HG02870 (cell line): ENCODE data around the gene REXO5.
A peak's percentile ranks its signal among the peaks of the same experiment; 100 is the strongest.
"Not testable (repeated sequence)": the region's sequence is repeated elsewhere in the genome, so short reads cannot be mapped to it uniquely, and the experiment has no call there.

Experiments used
- ATAC-seq: cut with Tn5 transposase; IDR thresholded peaks from one replicate; pipeline ENCODE4 v1.9.1; 2021; ENCODE audit warnings: mild to moderate bottlenecking, moderate library complexity; ENCODE audit not compliant: unreplicated experiment

Gene REXO5

DNA sequence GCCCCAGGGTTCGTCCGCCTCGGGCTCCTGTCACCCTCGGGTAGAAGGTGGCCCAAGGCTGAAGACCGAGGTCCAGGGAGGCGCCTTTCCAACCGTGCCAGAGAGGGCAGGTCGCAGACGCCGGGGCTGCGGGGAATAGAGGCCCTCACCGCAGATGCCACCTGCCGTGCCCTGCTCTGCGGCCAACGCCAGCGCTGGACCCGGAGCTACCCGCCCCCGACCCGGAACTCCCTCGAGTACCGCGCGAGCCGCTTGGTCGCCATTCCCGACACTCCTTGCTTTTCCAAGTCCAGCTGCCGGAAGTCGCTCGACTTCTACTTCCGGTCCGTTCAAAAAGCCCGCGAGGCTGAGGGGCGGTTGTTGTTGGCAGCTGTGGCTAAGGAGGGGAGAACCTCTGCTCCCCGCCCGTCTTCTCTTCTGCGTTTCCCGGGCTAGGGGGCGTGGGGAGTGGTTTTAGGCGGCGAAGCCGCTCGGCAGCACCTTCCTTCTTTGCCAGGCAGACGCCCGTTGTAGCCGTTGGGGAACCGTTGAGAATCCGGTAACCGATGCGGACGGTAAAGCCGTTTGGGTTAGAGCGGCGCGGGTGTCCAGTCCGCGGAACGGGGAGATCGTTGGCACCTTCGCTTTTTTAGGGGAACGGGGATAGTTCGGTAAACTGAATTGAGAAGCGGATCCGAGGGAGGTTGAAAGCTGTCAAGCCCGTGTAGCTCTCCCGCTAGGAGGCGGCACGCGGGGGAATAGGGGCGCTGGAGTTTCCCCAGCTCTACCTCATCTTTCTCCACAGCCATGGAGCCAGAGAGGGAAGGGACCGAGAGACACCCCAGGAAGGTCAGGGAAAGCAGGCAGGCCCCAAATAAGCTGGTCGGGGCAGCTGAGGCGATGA, at the start of gene REXO5, which contains the start of gene ERI2:
TSS of gene REXO5 (plus strand) at position 360 of the 883 bp plus-strand sequence. CDS start at position 787, 427 bp downstream.
TSS of gene ERI2 (minus strand) at position 305 of the 883 bp plus-strand sequence. CDS start at position 263, 42 bp downstream.
- ATAC-seq, result peak; percentile 84

- ATAC-seq, result no peak
Observed at GRCh38 chr16:20760346-20760745, 46.0 kb upstream of the REXO5 start.

DNA sequence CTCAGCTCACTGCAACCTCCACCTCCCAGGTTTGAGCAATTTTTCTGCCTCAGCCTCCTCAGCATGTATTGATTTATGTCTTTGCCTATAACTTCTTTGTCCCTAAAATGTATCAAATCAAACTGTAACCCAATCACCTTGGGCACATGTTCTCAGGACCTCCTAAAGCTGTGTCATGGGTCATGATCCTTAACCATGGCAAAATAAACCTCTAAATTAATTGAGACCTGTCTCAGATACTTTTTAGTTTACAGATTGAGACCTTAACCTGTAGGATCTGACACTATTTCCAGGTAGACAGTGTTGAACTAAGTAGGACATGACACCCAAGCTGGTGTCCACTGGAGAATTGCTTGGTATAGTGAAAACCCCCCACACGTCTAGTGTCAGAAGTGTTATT, 45.2 kb upstream of the REXO5 start:
- no peak for ATAC-seq

- ATAC-seq, result no peak
Observed at GRCh38 chr16:20762404-20763123, 43.8 kb upstream of the REXO5 start.

- peak; percentile 98 for ATAC-seq
Observed at GRCh38 chr16:20763461-20764232, 42.7 kb upstream of the REXO5 start, which contains the start of gene ACSM3. TSS of gene ACSM3 (plus strand) at chr16:20764014. CDS start at chr16:20770035, 6,021 bp downstream.

- not testable (repeated sequence) for ATAC-seq
Observed at GRCh38 chr16:20764448-20764847, 41.9 kb upstream of the REXO5 start.

DNA sequence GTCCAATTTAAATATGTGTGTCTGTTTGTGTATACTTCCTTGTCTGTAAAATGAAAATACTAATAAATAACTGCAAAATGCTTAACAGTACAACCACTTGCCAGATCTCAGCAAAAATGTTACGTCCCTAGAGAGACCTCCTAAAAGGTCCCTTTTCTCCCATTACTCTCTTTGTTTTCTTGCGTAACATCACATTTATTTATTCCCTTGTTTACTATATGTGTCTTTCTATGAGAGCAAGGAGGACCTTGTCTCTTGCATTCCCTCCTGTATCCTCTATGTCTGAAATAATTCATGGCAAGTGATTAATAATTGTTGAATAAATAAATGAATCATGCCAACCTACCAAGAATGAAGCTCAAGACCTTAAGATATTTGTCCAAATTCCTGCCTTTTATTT, 40.6 kb upstream of the REXO5 start:
- no peak for ATAC-seq

- ATAC-seq, result no peak
Observed at GRCh38 chr16:20766294-20766693, 40.0 kb upstream of the REXO5 start.

DNA sequence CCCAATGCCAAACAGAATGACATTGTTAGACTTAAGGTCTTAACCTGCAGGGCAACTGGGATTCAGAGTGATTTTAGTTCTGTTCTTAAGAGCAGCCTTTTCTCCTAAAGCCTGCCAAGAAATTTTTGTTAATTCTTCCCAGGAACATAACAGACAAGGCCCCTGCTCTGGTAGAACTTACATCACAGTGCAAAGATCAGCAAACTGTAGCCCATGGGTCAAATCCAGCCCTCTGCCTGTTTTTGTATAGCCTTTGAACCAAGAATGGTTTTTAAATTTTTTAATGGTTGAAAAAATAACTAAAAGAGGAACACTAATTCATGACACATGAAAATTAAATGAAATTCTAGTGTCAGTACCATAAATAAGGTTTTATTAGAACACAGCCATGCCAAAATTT, 38.8 kb upstream of the REXO5 start:
- ATAC-seq, result no peak

DNA sequence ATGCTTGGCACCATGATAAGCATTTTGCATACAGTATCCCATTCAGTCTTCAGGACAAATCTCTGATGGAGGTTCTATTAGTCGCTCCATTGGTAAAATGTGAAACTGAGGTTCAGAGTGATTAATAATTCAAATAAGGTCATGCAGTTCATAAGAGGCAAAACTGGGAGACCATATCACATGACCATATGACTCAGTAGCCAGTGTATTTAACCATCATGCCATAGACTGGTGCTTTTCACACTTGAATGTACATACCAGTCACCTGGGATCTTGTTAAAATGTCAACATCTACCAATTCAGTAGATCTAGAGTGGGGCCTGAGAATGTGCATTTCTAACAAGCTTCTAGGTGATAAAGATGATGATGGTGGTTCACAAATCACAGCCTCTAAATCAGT, 38.2 kb upstream of the REXO5 start:
- ATAC-seq, result no peak

GRCh38 chr16:20768818-20769217, 37.5 kb upstream of the REXO5 start:
- ATAC-seq, result no peak

DNA sequence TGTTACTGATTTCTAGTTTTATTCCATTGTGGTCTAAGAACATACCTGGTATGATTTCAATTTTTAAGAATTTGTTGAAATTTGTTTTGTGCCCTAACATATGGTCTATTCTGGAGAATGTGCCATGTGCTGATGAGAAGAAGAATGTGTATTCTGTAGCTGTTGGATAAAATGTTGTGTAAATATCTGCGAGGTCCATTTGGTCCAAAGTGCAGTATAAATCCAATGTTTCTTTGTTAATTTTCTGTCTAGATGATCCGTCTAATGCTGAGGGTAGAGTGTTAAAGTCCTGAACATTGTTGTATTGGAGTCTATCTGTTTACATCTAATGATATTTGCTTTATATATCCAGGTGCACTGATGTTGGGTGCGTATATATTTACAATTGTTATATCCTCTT, 32.6 kb upstream of the REXO5 start:
- ATAC-seq, result no peak

- no peak for ATAC-seq
Observed at GRCh38 chr16:20774703-20775362, 31.5 kb upstream of the REXO5 start.

GRCh38 chr16:20781697-20782096, 24.6 kb upstream of the REXO5 start:
- ATAC-seq, result no peak

GRCh38 chr16:20782470-20782869, 23.9 kb upstream of the REXO5 start:
- no peak for ATAC-seq

GRCh38 chr16:20784204-20784603, 22.1 kb upstream of the REXO5 start:
- no peak for ATAC-seq

- ATAC-seq, result no peak
Observed at GRCh38 chr16:20789130-20789529, 17.2 kb upstream of the REXO5 start.

GRCh38 chr16:20791923-20792612, 14.3 kb upstream of the REXO5 start:
- ATAC-seq, result no peak

GRCh38 chr16:20798364-20798763, 8.0 kb upstream of the REXO5 start:
- no peak for ATAC-seq

GRCh38 chr16:20799599-20799998, 6.7 kb upstream of the REXO5 start:
- ATAC-seq, result no peak
